ENCODE data around the gene FOXP1. TPM values are rescaled to one million over a fixed set of nuclear protein-coding genes. Genes with fewer than 3 reads are reported as not detected.
"Not testable (repeated sequence)": the region's sequence is repeated elsewhere in the genome, so short reads cannot be mapped to it uniquely, and the experiment has no call there.

The FOXP1 gene
- total RNA-seq, 1 experiment from 2014 or later: 334 TPM

DNA sequence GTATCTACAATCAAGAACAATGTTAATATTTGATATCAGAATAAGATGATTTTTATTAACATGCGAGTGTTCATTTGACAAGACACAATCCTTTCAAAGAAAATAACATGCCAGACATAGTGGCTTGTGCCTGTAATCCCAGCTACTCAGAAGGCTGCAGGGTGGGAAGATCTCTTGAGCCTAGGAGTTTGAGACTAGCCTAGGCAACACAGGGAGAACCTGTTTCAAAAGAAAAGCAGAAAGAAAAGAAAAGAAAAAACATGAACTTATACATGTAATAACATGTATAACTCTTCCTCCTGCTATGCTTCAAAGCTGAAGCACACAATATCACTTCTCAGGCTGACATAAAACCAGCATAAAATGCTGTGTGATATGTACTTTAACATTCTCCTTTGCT is 253.7 kb downstream of the FOXP1 start:
- peaks cover 88% of the 10 kb centered on the region for H3K79me2 ChIP-seq (ENCODE audit: low read length)
- H3K4me1 ChIP-seq (ENCODE audit: low read length): no peaks in the 10 kb centered on the region
- H3K9me2 ChIP-seq (replicated peaks; ENCODE audit: insufficient read depth, low read length): no peaks in the 10 kb centered on the region
- no peak overlapping the region for H3K9ac ChIP-seq (ENCODE audit: low read length)
- no peaks in the 10 kb centered on the region for H3K9me3 ChIP-seq (ENCODE audit: low read length)
- no peaks in the 10 kb centered on the region for H3K27me3 ChIP-seq (ENCODE audit: low read length)
- H3K27ac ChIP-seq (ENCODE audit: low read length): no peak overlapping the region
- peaks cover 24% of the 10 kb centered on the region for H3K36me3 ChIP-seq (ENCODE audit: insufficient read depth, low read length)
- no peak overlapping the region for H3K4me3 ChIP-seq (ENCODE audit: low read length)
- no peak for DNase-seq
- no peak overlapping the region for H3K4me2 ChIP-seq (ENCODE audit: low read depth, low read length, poor library complexity, severe bottlenecking)
- H2AFZ ChIP-seq (ENCODE audit: low read length): no peak overlapping the region
- no peaks in the 10 kb centered on the region for H4K20me1 ChIP-seq (ENCODE audit: insufficient read depth, low read depth, low read length)

GRCh38 chr3:71328926-71329325 is 254.6 kb downstream of the FOXP1 start:
- Histone ChIP-seq H3K36me3 (ENCODE audit: insufficient read depth, low read length) (peaks cover 19% of the 10 kb centered on the region), H3K9ac (ENCODE audit: low read length) (no peak overlapping the region), H3K27me3 (ENCODE audit: low read length) (no peaks in the 10 kb centered on the region), H3K4me2 (ENCODE audit: low read depth, low read length, poor library complexity, severe bottlenecking) (no peak overlapping the region), H4K20me1 (ENCODE audit: insufficient read depth, low read depth, low read length) (no peaks in the 10 kb centered on the region), H3K27ac (ENCODE audit: low read length) (no peak overlapping the region), H2AFZ (ENCODE audit: low read length) (no peak overlapping the region), H3K79me2 (ENCODE audit: low read length) (peaks cover 83% of the 10 kb centered on the region), H3K4me1 (ENCODE audit: low read length) (no peaks in the 10 kb centered on the region), H3K4me3 (ENCODE audit: low read length) (no peak overlapping the region), H3K9me2 (replicated peaks; ENCODE audit: insufficient read depth, low read length) (no peaks in the 10 kb centered on the region), H3K9me3 (ENCODE audit: low read length) (no peaks in the 10 kb centered on the region)
- DNase-seq: no peak

DNA sequence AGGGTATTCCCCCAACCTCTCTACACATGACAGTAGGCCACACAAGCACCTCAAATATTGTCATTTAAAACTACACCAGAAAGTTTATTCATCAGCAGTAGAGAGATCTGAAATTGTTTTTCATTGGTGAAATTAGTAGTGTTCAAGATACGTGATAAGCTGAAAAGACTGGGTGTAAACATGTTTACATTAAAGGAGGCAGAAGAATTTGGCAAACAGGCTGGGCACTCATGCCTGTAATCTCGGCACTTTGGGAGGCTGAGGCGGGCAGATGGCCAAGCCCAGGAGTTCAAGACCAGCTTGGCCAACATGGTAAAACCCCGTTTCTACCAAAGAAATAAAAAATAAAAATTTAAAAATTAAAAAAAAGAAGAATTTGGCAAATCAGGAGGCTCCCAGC is 255.6 kb downstream of the FOXP1 start:
- Histone ChIP-seq H3K4me3 (ENCODE audit: low read length) (no peak overlapping the region), H3K36me3 (ENCODE audit: insufficient read depth, low read length) (peaks cover 12% of the 10 kb centered on the region), H3K9ac (ENCODE audit: low read length) (no peak overlapping the region), H3K27ac (ENCODE audit: low read length) (peak overlapping the region; percentile 22; the same call in 1 of the 2 replicates), H3K9me2 (replicated peaks; ENCODE audit: insufficient read depth, low read length) (no peaks in the 10 kb centered on the region), H3K27me3 (ENCODE audit: low read length) (no peaks in the 10 kb centered on the region), H4K20me1 (ENCODE audit: insufficient read depth, low read depth, low read length) (no peaks in the 10 kb centered on the region), H2AFZ (ENCODE audit: low read length) (no peak overlapping the region), H3K4me1 (ENCODE audit: low read length) (peaks cover 8% of the 10 kb centered on the region), H3K79me2 (ENCODE audit: low read length) (peaks cover 82% of the 10 kb centered on the region), H3K9me3 (ENCODE audit: low read length) (no peaks in the 10 kb centered on the region), H3K4me2 (ENCODE audit: low read depth, low read length, poor library complexity, severe bottlenecking) (no peak overlapping the region)
- no peak for DNase-seq

GRCh38 chr3:71325715-71326114 is 257.8 kb downstream of the FOXP1 start:
- Histone ChIP-seq H2AFZ (ENCODE audit: low read length) (no peak overlapping the region), H3K4me3 (ENCODE audit: low read length) (no peak overlapping the region), H3K4me2 (ENCODE audit: low read depth, low read length, poor library complexity, severe bottlenecking) (no peak overlapping the region), H3K9me3 (ENCODE audit: low read length) (no peaks in the 10 kb centered on the region), H3K27ac (ENCODE audit: low read length) (no peak overlapping the region), H3K4me1 (ENCODE audit: low read length) (peaks cover 25% of the 10 kb centered on the region), H3K9me2 (replicated peaks; ENCODE audit: insufficient read depth, low read length) (no peaks in the 10 kb centered on the region), H3K36me3 (ENCODE audit: insufficient read depth, low read length) (peaks cover 7% of the 10 kb centered on the region), H3K79me2 (ENCODE audit: low read length) (peaks cover 81% of the 10 kb centered on the region), H4K20me1 (ENCODE audit: insufficient read depth, low read depth, low read length) (no peaks in the 10 kb centered on the region), H3K27me3 (ENCODE audit: low read length) (no peaks in the 10 kb centered on the region), H3K9ac (ENCODE audit: low read length) (no peak overlapping the region)
- no peak for DNase-seq

DNA sequence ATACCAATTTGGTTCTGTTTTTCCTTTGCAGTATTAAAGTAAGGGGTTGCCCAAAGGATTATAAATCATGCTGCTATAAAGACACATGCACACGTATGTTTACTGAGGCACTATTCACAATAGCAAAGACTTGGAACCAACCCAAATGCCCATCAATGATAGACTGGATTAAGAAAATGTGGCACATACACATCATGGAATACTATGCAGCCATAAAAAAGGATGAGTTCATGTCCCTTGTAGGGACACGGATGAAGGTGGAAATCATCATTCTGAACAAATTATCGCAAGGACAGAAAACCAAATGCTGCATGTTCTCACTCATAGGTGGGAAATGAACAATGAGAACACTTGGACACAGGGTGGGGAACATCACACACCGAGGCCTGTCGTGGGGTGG is 259.3 kb downstream of the FOXP1 start:
- not testable (repeated sequence) for H3K9me2 ChIP-seq (replicated peaks; ENCODE audit: insufficient read depth, low read length); DNase-seq; H3K27ac ChIP-seq (ENCODE audit: low read length); H3K36me3 ChIP-seq (ENCODE audit: insufficient read depth, low read length); H3K4me2 ChIP-seq (ENCODE audit: low read depth, low read length, poor library complexity, severe bottlenecking); H3K4me3 ChIP-seq (ENCODE audit: low read length); H3K9ac ChIP-seq (ENCODE audit: low read length); H3K27me3 ChIP-seq (ENCODE audit: low read length); H2AFZ ChIP-seq (ENCODE audit: low read length); H3K9me3 ChIP-seq (ENCODE audit: low read length); H4K20me1 ChIP-seq (ENCODE audit: insufficient read depth, low read depth, low read length)
- Histone ChIP-seq H3K4me1 (ENCODE audit: low read length) (peaks cover 40% of the 10 kb centered on the region), H3K79me2 (ENCODE audit: low read length) (peaks cover 82% of the 10 kb centered on the region)

DNA sequence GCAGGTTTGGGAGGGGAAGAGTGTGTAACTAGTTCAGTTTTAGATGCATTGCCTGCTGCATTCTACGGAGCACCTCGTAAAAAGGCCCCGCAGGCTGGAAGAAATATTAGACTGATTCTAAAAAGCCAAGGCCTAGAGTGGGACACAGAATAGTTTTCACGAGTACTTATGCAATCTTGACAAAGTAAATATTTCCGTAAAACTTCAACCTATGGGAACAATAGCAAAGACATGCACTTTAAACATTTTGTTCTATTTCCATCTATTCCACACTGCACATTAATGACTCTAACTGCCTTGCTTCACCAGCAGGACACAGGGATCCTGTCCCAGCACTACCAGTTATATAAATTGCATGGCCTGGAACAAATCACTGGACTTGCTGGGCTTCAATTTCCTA is 260.0 kb downstream of the FOXP1 start:
- H3K79me2 ChIP-seq (ENCODE audit: low read length): peaks cover 88% of the 10 kb centered on the region

DNA sequence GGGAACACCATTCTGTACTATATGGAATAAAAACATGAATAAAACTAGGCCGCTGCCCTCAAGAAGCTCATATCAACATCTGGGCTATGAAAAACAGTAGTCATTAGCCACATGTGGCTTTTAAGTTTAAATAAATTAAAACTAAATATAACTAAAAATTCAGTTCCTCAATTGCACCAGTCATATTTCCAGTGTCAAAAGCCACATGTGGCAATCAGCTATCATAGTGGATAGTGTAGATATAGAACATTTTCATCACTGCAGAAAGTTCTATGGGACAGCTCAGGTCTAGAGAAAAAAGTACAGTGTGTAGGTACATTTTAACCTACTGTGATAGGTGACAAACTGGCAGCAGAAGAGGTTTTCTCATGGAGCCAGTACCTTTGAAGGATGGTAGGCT is 261.4 kb downstream of the FOXP1 start:
- H3K4me3 ChIP-seq (ENCODE audit: low read length): no peak overlapping the region
- DNase-seq: peak; percentile 53
- H3K9me2 ChIP-seq (replicated peaks; ENCODE audit: insufficient read depth, low read length): no peaks in the 10 kb centered on the region
- no peak overlapping the region for H2AFZ ChIP-seq (ENCODE audit: low read length)
- H3K79me2 ChIP-seq (ENCODE audit: low read length): peaks cover 92% of the 10 kb centered on the region
- no peaks in the 10 kb centered on the region for H3K9me3 ChIP-seq (ENCODE audit: low read length)
- H3K36me3 ChIP-seq (ENCODE audit: insufficient read depth, low read length): peaks cover 4% of the 10 kb centered on the region
- H3K9ac ChIP-seq (ENCODE audit: low read length): no peak overlapping the region
- H3K4me2 ChIP-seq (ENCODE audit: low read depth, low read length, poor library complexity, severe bottlenecking): no peak overlapping the region
- peak overlapping the region; percentile 42; the same call in 1 of the 2 replicates for H3K27ac ChIP-seq (ENCODE audit: low read length)
- no peaks in the 10 kb centered on the region for H3K27me3 ChIP-seq (ENCODE audit: low read length)
- no peaks in the 10 kb centered on the region; the same call in 1 of the 2 replicates for H4K20me1 ChIP-seq (ENCODE audit: insufficient read depth, low read depth, low read length)
- peaks cover 60% of the 10 kb centered on the region for H3K4me1 ChIP-seq (ENCODE audit: low read length)

More for the DNA sequence above, 260.0 kb downstream of the FOXP1 start:
- Histone ChIP-seq H3K9ac (ENCODE audit: low read length) (no peak overlapping the region), H3K27me3 (ENCODE audit: low read length) (no peaks in the 10 kb centered on the region), H3K36me3 (ENCODE audit: insufficient read depth, low read length) (peaks cover 4% of the 10 kb centered on the region), H4K20me1 (ENCODE audit: insufficient read depth, low read depth, low read length) (no peaks in the 10 kb centered on the region; the same call in 1 of the 2 replicates), H2AFZ (ENCODE audit: low read length) (no peak overlapping the region), H3K9me2 (replicated peaks; ENCODE audit: insufficient read depth, low read length) (no peaks in the 10 kb centered on the region), H3K4me2 (ENCODE audit: low read depth, low read length, poor library complexity, severe bottlenecking) (no peak overlapping the region), H3K4me1 (ENCODE audit: low read length) (peaks cover 46% of the 10 kb centered on the region), H3K27ac (ENCODE audit: low read length) (peak overlapping the region; percentile 40), H3K9me3 (ENCODE audit: low read length) (no peaks in the 10 kb centered on the region), H3K4me3 (ENCODE audit: low read length) (no peak overlapping the region)
- peak; percentile 40 for DNase-seq

DNA sequence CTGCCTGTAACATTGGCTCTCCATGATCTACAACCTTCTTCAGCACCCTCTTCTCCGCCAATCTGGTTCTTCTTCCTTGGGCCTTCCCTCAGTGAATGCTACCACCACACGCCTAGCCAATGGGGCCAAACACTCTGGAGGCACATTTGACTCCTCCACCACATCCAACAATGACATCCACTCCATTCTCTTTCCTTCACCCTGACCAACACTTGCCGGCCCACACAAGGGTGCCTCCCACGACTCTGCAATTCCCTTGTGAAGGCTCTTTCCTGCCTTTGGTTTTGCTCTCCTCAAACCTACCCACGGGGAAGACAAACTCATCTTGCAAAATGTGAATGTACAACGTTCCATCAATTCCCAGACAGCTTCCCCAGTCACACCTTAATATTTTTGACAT is 263.8 kb downstream of the FOXP1 start:
- H3K4me1 ChIP-seq (ENCODE audit: low read length): peaks cover 78% of the 10 kb centered on the region
- H3K9me2 ChIP-seq (replicated peaks; ENCODE audit: insufficient read depth, low read length): no peaks in the 10 kb centered on the region
- H3K36me3 ChIP-seq (ENCODE audit: insufficient read depth, low read length): no peaks in the 10 kb centered on the region
- H2AFZ ChIP-seq (ENCODE audit: low read length): no peak overlapping the region
- no peak overlapping the region for H3K4me3 ChIP-seq (ENCODE audit: low read length)
- no peaks in the 10 kb centered on the region for H3K9me3 ChIP-seq (ENCODE audit: low read length)
- peak overlapping the region; percentile 81 for H3K27ac ChIP-seq (ENCODE audit: low read length)
- no peaks in the 10 kb centered on the region; the same call in 1 of the 2 replicates for H4K20me1 ChIP-seq (ENCODE audit: insufficient read depth, low read depth, low read length)
- H3K27me3 ChIP-seq (ENCODE audit: low read length): no peaks in the 10 kb centered on the region
- peak overlapping the region; percentile 66 for H3K4me2 ChIP-seq (ENCODE audit: low read depth, low read length, poor library complexity, severe bottlenecking)
- H3K79me2 ChIP-seq (ENCODE audit: low read length): peaks cover 93% of the 10 kb centered on the region
- no peak for DNase-seq
- peak overlapping the region; percentile 13; the same call in 1 of the 2 replicates for H3K9ac ChIP-seq (ENCODE audit: low read length)
